Fibroblast of lung (primary cell): ENCODE data around the gene ADAD2.

Experiments used
- CTCF ChIP-seq, 2 donors: IDR thresholded peaks in 1 of 2; conservative IDR thresholded peaks in 1 of 2; 1 replicate in 1 of 2; 2 replicates in 1 of 2; pipeline ENCODE4 v1.5.1; 2011 to 2012; ENCODE audit warnings: low read length in 2 of 2, control low read depth in 1 of 2, inconsistent platforms in 1 of 2, low read depth in 1 of 2, mild to moderate bottlenecking in 1 of 2
- EZH2 ChIP-seq: IDR thresholded peaks from 2 replicates; pipeline ENCODE4 v1.5.1; 2012; ENCODE audit warnings: low read length, control low read depth, mild to moderate bottlenecking; ENCODE audit errors: missing control alignments

- TF ChIP-seq CTCF (conservative IDR thresholded peaks at IDR 0.05 in 1 of 2, IDR thresholded peaks at IDR 0.05 in 1 of 2; ENCODE audit: low read depth in 1 of 2, low read length in 2 of 2) (no peak), EZH2 (no peak)
Observed at GRCh38 chr16:84181144-84181915, 9.6 kb upstream of the ADAD2 start.
